ENCODE results near the gene WDR46. TPM values are rescaled to one million over a fixed set of nuclear protein-coding genes. Genes with fewer than 3 reads are reported as not detected.
A peak's percentile ranks its signal among the peaks of the same experiment; 100 is the strongest.

WDR46 gene
- total RNA-seq, 1 donor from 2014 or later, result 37.0 TPM

- TF ChIP-seq CTCF (IDR thresholded peaks at IDR 0.05), result no peak
- H3K4me1 ChIP-seq, result peaks cover 37% of the 10 kb centered on the region
- DNase-seq (peak; percentile 88), ATAC-seq (peak; percentile 54)
- peak overlapping the region; percentile 92 for H3K4me3 ChIP-seq
- peaks cover 31% of the 10 kb centered on the region for H3K36me3 ChIP-seq
- H3K9me3 ChIP-seq, result no peaks in the 10 kb centered on the region
- intact Hi-C loops (cut with DNase I), result no loop called here
- H3K27me3 ChIP-seq, result no peaks in the 10 kb centered on the region
- H3K27ac ChIP-seq, result peak overlapping the region; percentile 99
Measured at GRCh38 chr6:33312361-33313104, 23.5 kb upstream of the WDR46 start.

- no peak for TF ChIP-seq CTCF (IDR thresholded peaks at IDR 0.05)
- H3K4me1 ChIP-seq, result peaks cover 12% of the 10 kb centered on the region
- peaks cover 77% of the 10 kb centered on the region for H3K36me3 ChIP-seq
- no peak overlapping the region for H3K27ac ChIP-seq
- DNase-seq, result no peak
- H3K9me3 ChIP-seq, result no peaks in the 10 kb centered on the region
- H3K4me3 ChIP-seq, result no peak overlapping the region
- intact Hi-C loops (cut with DNase I), result no loop called here
- H3K27me3 ChIP-seq, result no peaks in the 10 kb centered on the region
- ATAC-seq, result no peak
Measured at GRCh38 chr6:33306356-33306755, 17.3 kb upstream of the WDR46 start.

GRCh38 chr6:33305052-33305451 is 16.0 kb upstream of the WDR46 start:
- no peak for TF ChIP-seq CTCF (IDR thresholded peaks at IDR 0.05)
- intact Hi-C loops (cut with DNase I), result no loop called here
- Histone ChIP-seq H3K27me3 (no peaks in the 10 kb centered on the region), H3K27ac (no peak overlapping the region), H3K4me1 (peaks cover 15% of the 10 kb centered on the region), H3K4me3 (no peak overlapping the region), H3K36me3 (peaks cover 67% of the 10 kb centered on the region), H3K9me3 (no peaks in the 10 kb centered on the region)
- no peak for DNase-seq
- no peak for ATAC-seq

GRCh38 chr6:33304216-33304615 is 15.2 kb upstream of the WDR46 start:
- peaks cover 61% of the 10 kb centered on the region for H3K36me3 ChIP-seq
- ATAC-seq, result no peak
- no peak overlapping the region for H3K27ac ChIP-seq

GRCh38 chr6:33301877-33302276 is 12.8 kb upstream of the WDR46 start:
- no peak overlapping the region for H3K27ac ChIP-seq
- no peak for TF ChIP-seq CTCF (IDR thresholded peaks at IDR 0.05)
- H3K9me3 ChIP-seq, result no peaks in the 10 kb centered on the region
- peaks cover 49% of the 10 kb centered on the region for H3K36me3 ChIP-seq
- DNase-seq (no peak), ATAC-seq (no peak)
- peaks cover 24% of the 10 kb centered on the region for H3K4me1 ChIP-seq
- no peaks in the 10 kb centered on the region for H3K27me3 ChIP-seq
- H3K4me3 ChIP-seq, result no peak overlapping the region
- intact Hi-C loops (cut with DNase I), result no loop called here

More at GRCh38 chr6:33304216-33304615, 15.2 kb upstream of the WDR46 start:
- H3K9me3 ChIP-seq, result no peaks in the 10 kb centered on the region
- intact Hi-C loops (cut with DNase I), result no loop called here
- no peaks in the 10 kb centered on the region for H3K27me3 ChIP-seq
- H3K4me1 ChIP-seq, result peaks cover 17% of the 10 kb centered on the region
- no peak for TF ChIP-seq CTCF (IDR thresholded peaks at IDR 0.05)
- no peak for DNase-seq
- no peak overlapping the region for H3K4me3 ChIP-seq

Data from upper lobe of right lung (tissue), 1 donor.